Stimulated activated CD4-positive, alpha-beta T cell treated with anti-CD3 and anti-CD28 coated beads, Interleukin-15, amount 100 ng/mL, for 1 hour (primary cell): ENCODE measurements around the gene WSB1.

Experiments used
- DNase-seq, 2 donors: peaks; one replicate each; pipeline ENCODE4 v3.0.0-alpha.2; 2020; ENCODE audit warnings: low read depth in 1 of 2, low spot score in 1 of 2

Gene WSB1

DNA sequence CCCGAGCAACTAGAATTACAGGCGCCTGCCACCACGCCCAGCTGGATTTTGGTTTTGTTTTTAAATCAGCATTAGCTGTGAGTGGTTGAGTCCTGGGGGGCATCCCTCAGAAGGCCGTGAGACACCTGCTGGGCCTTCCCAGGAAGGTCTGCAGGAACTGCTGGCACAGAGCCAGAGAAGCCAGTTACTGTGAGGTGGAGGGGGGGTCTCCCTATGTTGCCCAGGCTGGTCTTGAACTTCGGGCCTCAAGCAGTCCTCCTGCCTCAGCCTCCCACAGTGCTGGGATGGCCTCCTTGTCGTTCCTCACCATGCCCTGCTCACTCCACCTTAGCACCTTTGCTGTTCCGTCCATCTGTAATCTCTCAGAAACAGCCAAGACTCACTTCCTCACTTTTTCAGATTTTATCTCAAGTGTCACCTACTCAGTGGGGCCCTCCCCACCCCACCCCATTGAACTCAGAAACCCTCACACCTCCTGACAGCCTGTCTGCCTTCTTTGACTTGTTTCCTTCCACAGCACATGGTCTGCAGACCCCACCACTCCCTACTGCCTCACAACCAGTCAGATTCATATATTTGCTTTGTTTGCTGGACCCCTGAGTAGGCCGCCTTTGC, 62.3 kb downstream of the WSB1 start:
- DNase-seq = no peak

DNA sequence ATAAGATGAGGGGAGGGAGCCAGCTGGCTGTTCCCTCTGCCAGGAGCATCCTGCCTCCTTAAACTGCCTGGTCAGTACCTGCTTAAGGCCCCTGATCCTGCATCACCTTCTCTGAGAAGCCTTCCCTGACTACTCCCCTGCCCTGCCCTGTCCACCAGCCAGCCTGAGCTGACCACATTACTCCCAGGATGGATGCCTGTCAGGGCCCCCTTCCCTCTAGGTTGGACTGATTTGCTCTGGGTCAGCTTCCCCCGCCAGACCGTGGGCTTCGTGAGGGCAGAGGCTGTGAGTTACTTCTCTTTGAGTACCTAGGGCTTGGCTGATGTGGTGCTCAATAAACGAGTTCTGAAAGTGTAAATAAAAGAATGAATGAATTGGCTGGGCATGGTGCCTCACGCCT, 63.3 kb downstream of the WSB1 start:
- no peak for DNase-seq

DNA sequence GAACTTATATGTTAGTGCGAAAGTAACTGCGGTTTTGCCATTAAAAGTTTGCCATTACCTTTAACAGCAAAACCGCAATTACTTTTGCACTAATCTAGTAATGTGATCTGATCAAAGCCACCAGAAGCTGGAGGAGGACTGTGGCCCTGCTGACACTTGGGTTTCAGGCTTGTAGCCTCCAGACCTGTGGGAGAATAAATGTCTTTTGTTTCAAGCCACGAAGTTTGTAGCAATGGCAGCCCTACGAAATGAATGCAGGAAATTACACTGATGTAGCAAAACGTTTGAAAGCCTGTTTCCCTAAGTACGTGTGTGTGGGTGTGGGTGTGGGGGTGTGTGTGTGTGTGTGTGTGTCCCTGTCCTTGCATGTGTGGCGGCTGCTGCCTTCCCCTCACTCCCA, 66.6 kb downstream of the WSB1 start:
- no peak for DNase-seq

DNA sequence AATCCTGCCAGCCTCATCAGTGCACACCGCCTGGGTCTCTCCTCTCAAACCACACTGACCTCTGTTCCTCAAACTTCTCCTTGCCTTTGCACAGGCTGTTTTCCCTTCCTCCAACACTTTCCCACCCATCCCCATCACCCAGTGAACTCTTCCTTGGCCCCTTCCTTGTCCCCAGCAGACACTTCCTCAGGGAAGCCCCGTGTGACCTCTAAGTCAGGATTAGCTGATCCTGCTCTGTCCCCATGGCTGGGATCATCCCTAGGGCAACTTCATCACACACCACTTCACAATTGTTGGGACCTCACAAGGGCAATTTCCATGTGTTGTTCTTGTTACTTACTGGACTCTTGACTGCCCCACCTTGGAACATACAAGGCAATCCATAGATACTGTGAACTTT, 67.8 kb downstream of the WSB1 start:
- no peak for DNase-seq

DNA sequence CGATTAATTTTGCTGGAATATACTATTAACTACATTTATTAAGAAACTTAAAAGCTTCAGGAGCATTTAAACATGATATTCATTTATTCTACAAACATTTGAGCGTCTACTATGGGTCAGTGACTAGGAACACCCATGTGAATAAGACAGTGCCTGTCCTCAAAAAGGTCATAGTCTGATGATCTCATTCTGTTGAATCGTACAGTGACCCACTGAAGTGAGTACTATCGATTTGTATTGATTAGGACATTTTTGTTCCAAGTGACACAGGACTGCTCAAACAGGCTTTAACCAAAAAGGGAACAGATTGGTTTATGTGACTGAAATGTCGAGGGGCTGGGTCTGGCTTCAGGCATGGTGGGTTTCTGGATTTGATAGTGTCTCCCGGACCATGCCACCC, 68.6 kb downstream of the WSB1 start:
- DNase-seq = no peak

DNA sequence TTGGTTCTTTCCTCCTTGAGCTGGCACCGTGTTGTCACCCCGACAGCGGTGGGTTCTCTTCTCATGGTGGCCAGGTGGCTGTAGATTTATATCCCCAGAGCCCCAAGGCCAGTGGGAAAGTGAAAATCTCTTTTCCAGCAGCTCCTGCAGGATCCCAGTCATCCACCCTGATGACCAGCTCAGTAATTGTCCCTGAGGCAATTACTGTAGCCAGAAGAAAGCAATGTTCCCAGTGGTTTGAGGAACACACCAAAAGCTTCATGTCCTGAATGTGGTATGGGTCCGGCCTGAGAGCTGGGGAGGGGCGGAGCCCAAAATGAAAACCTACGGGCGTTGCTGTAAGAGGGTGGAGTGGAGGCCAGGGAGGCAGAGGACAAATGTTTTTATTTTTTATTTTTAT, 69.0 kb downstream of the WSB1 start:
- no peak for DNase-seq

DNA sequence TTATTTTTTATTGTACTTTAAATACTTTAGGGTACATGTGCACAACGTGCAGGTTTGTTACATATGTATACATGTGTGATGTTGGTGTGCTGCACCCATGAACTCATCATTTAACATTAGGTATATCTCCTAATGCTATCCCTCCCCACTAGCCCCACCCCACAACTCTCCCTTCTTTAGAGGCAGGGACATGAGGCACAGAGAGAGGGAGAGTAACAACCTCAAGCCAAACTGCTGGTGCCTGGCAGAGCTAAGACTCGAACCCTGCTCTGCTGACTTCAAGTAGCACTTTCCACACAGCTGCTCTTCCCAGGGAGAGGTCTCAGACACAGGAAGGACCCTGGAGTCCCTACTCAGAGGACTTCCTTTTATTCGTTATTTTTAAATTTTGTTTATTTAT, 69.4 kb downstream of the WSB1 start:
- no peak for DNase-seq
